Ovary (tissue), 9 donors: ENCODE results near the gene CEACAM21. TPM values are rescaled to one million over a fixed set of nuclear protein-coding genes. Genes with fewer than 3 reads are reported as not detected.

Experiments
- DNase-seq, 5 donors: peaks; one replicate each; pipeline ENCODE4 v3.0.0-alpha.2; 2019 to 2020
- H3K27ac ChIP-seq, 2 donors: fragments of 200-600 bp; one replicate each; pipeline versions ENCODE4 v1.5.1 to v1.8.0; 2019 to 2022
- H3K27me3 ChIP-seq: fragments of 200-600 bp; one replicate; pipeline ENCODE4 v1.8.0; 2022
- H3K36me3 ChIP-seq: fragments of 200-600 bp; sonication (generic); one replicate; pipeline ENCODE4 v1.5.1; 2019
- H3K4me1 ChIP-seq: one replicate; pipeline ENCODE4 v1.8.1; 2013; ENCODE audit warnings: mild to moderate bottlenecking, moderate library complexity; ENCODE audit not compliant: insufficient read depth
- H3K4me3 ChIP-seq: fragments of 200-600 bp; sonication (generic); one replicate; pipeline ENCODE4 v1.5.1; 2017
- H3K9me3 ChIP-seq, 2 donors: fragments of 200-600 bp in 1 of 2; sonication (generic) in 1 of 2; one replicate each; pipeline versions ENCODE4 v1.5.1 to v1.8.1; 2013 to 2019; ENCODE audit warnings: mild to moderate bottlenecking in 1 of 2, moderate library complexity in 1 of 2
- CTCF ChIP-seq, 3 donors: fragments of 450-650 bp in 2 of 3; fragments of 200-600 bp in 1 of 3; IDR thresholded peaks; one replicate each; pipeline versions ENCODE4 v1.5.1 to v1.8.0; 2016 to 2022; ENCODE audit warnings: antibody characterized with exemption in 3 of 3, mild to moderate bottlenecking in 1 of 3
- EP300 ChIP-seq: sonication (generic); formaldehyde crosslinking; IDR thresholded peaks from one replicate; pipeline ENCODE4 v1.6.1; 2017; ENCODE audit warnings: antibody characterized with exemption
- POLR2A ChIP-seq: fragments of 450-650 bp; IDR thresholded peaks from one replicate; pipeline ENCODE4 v1.6.1; 2017; ENCODE audit warnings: antibody characterized with exemption, mild to moderate bottlenecking, moderate library complexity
- WGBS, 3 donors: extraction: QIAGEN DNeasy Blood & Tissue Kit in 1 of 3; methylation state at CpG; one replicate each; pipeline versions ENCODE4 v1.1.5 to v1.1.7; 2013 to 2017; 5-methylcytosine and 5-hydroxymethylcytosine counted together
- intact Hi-C, 4 donors: fragments of 100-400 bp; cut with DNase I; formaldehyde crosslinking; loops; one replicate each; pipeline versions ENCODE4 v1.11.0 to v1.15.1; 2022 to 2023
- polyA plus RNA-seq, 2 donors: library from polyadenylated mRNA; stranded (reverse); fragments of 200-250 nt in 1 of 2; fragments of 350-450 nt in 1 of 2; fragmentation: Illumina TruSeq in 1 of 2; extraction: RNeasy Lipid Tissue Mini Kit (QIAGEN cat#74804) in 1 of 2; gene quantifications; one replicate each; pipeline ENCODE4 v1.2.3, GENCODE V29; 2013 to 2014
- total RNA-seq, 7 donors: library from RNA; depleted of rRNA in 2 of 7; stranded (reverse); fragments of >200 nt in 2 of 7; fragmentation: NEBNext Ultra II Directional in 3 of 7; extraction: Animal tissue kit (Norgen Biotek cat#: 25700) in 3 of 7; gene quantifications; one replicate each; pipeline versions ENCODE4 v1.1.0 to v1.2.4, GENCODE V29; 2016 to 2023
- donor health status: DM: no; HTN: no; CAD: no; lungs with moderate emphysema.
- donor health status: DM: no; HTN: no; CAD: no.
- donor health status: Bipolar disorder and iron deficiency.
- donor health status: DM: yes; HTN: yes; CAD: no.
- donor health status: DM: no; HTN: no; CAD: no.
- donor health status: DM: yes; HTN: yes; CAD: no.

The CEACAM21 gene
- total and polyA plus RNA-seq, 9 donors, result 0.25 to 11.4 (median 1.5) TPM; not detected in 2

- DNase-seq, result no peak
- 58 to 67% (median 63%) methylated on average over 8 of the region's 8 CpGs for WGBS, 3 donors
- intact Hi-C loops, result no loop called here
These were observed 52.2 kb downstream of the CEACAM21 start for GRCh38 chr19:41627966-41628675.

More at GRCh38 chr19:41627966-41628675, 52.2 kb downstream of the CEACAM21 start:
- no peaks in the 10 kb centered on the region for H3K9me3 ChIP-seq
- H3K36me3 ChIP-seq, result no peaks in the 10 kb centered on the region
- H3K4me3 ChIP-seq, result no peak overlapping the region
- TF ChIP-seq POLR2A (no peak), EP300 (no peak), CTCF (IDR thresholded peaks at IDR 0.05) (no peak)
- H3K27ac ChIP-seq, result no peak overlapping the region
- H3K4me1 ChIP-seq, result no peaks in the 10 kb centered on the region
- H3K27me3 ChIP-seq, result no peaks in the 10 kb centered on the region

Other genes starting within 250 kb of the CEACAM21 start
- gene TGFB1, start 222.2 kb upstream of the CEACAM21 start, total RNA-seq, result 10 to 100 TPM in 6 of 7 donors, 1 to 10 TPM in 1; 9.1 to 31.8 (median 22.1) TPM
- gene TGFB1, start 222.2 kb upstream of the CEACAM21 start, polyA plus RNA-seq, result 10 to 100 TPM; 14.2 to 18.1 TPM
- 1 to 10 TPM; 2.6 to 6.5 (median 4.7) TPM for gene B9D2, start 212.0 kb upstream of the CEACAM21 start, total RNA-seq
- gene B9D2, start 212.0 kb upstream of the CEACAM21 start, polyA plus RNA-seq, result 1 to 10 TPM in 1 of 2 donors, under 1 TPM in 1; 0.83 to 7.2 TPM
- 10 to 100 TPM in 3 of 7 donors, 1 to 10 TPM in 4; 6.5 to 22.3 (median 9.9) TPM for gene TMEM91, start 199.6 kb upstream of the CEACAM21 start, total RNA-seq
- gene TMEM91, start 199.6 kb upstream of the CEACAM21 start, polyA plus RNA-seq, result 10 to 100 TPM in 1 of 2 donors, 1 to 10 TPM in 1; 6.2 to 16.1 TPM
- gene EXOSC5, start 178.8 kb upstream of the CEACAM21 start, total RNA-seq, result 10 to 100 TPM in 4 of 7 donors, 1 to 10 TPM in 3; 6.6 to 25.0 (median 13.8) TPM
- gene EXOSC5, start 178.8 kb upstream of the CEACAM21 start, polyA plus RNA-seq, result 10 to 100 TPM in 1 of 2 donors, 1 to 10 TPM in 1; 1.5 to 24.6 TPM
- 10 to 100 TPM; 14.3 to 31.6 (median 19.0) TPM for gene BCKDHA, start 178.3 kb upstream of the CEACAM21 start, total RNA-seq
- gene BCKDHA, start 178.3 kb upstream of the CEACAM21 start, polyA plus RNA-seq, result 10 to 100 TPM in 1 of 2 donors, 1 to 10 TPM in 1; 3.8 to 43.8 TPM
- gene B3GNT8, start 148.8 kb upstream of the CEACAM21 start, total RNA-seq, result 1 to 10 TPM in 4 of 7 donors, under 1 TPM in 3; 0.51 to 2.2 (median 1.2) TPM
- gene B3GNT8, start 148.8 kb upstream of the CEACAM21 start, polyA plus RNA-seq, result 1 to 10 TPM in 1 of 2 donors, not detected in 1; 1.1 TPM
- 10 to 100 TPM; 23.1 to 35.9 (median 33.1) TPM for gene DMAC2, start 136.3 kb upstream of the CEACAM21 start, total RNA-seq
- 10 to 100 TPM; 31.0 TPM for gene DMAC2, start 136.3 kb upstream of the CEACAM21 start, polyA plus RNA-seq
- gene ERICH4, start 133.0 kb upstream of the CEACAM21 start, total RNA-seq, result not detected
- gene ERICH4, start 133.0 kb upstream of the CEACAM21 start, polyA plus RNA-seq, result not detected
- under 1 TPM in 3 of 7 donors, not detected in 4; 0.18 to 0.74 (median 0.40) TPM for gene CEACAM4, start 50.9 kb downstream of the CEACAM21 start, total RNA-seq
- gene CEACAM4, start 50.9 kb downstream of the CEACAM21 start, polyA plus RNA-seq, result under 1 TPM; 0.27 to 0.32 TPM
- gene CEACAM7, start 112.1 kb downstream of the CEACAM21 start, total RNA-seq, result under 1 TPM in 2 of 7 donors, not detected in 5; 0.08 to 0.55 TPM
- not detected for gene CEACAM7, start 112.1 kb downstream of the CEACAM21 start, polyA plus RNA-seq
- 1 to 10 TPM in 2 of 7 donors, under 1 TPM in 1, not detected in 4; 0.27 to 1.5 (median 1.3) TPM for gene CEACAM5, start 132.5 kb downstream of the CEACAM21 start, total RNA-seq
- gene CEACAM5, start 132.5 kb downstream of the CEACAM21 start, polyA plus RNA-seq, result not detected
- under 1 TPM in 4 of 7 donors, not detected in 3; 0.10 to 0.84 (median 0.29) TPM for gene CEACAM6, start 179.4 kb downstream of the CEACAM21 start, total RNA-seq
- under 1 TPM in 1 of 2 donors, not detected in 1; 0.07 TPM for gene CEACAM6, start 179.4 kb downstream of the CEACAM21 start, polyA plus RNA-seq
- gene CEACAM3, start 220.4 kb downstream of the CEACAM21 start, total RNA-seq, result not detected
- under 1 TPM in 1 of 2 donors, not detected in 1; 0.62 TPM for gene CEACAM3, start 220.4 kb downstream of the CEACAM21 start, polyA plus RNA-seq